Activated naive CD4-positive, alpha-beta T cell treated with anti-CD3 and anti-CD28 coated beads, Interleukin-2, amount 10 ng/mL, durations not matched to agents 7 days and 5 days (primary cell): Measurements from ENCODE around the gene LGALS7B.
"Not testable (repeated sequence)": the region's sequence is repeated elsewhere in the genome, so short reads cannot be mapped to it uniquely, and the experiment has no call there.

Experiments
- CTCF ChIA-PET: fragments of 350-600 bp; sonication (Branson Sonifier 250); formaldehyde crosslinking; loops from one replicate; lab custom pipeline; 2021; ENCODE audit warnings: antibody characterized with exemption; lab: Charles Lee
- DNase-seq: peaks from one replicate; pipeline ENCODE4 v3.0.0-alpha.2; 2020
- H3K27ac Mint-ChIP-seq: one replicate; pipeline ENCODE4 v1.8.0; 2021; ENCODE audit warnings: mild to moderate bottlenecking, moderate library complexity, mixed read lengths
- H3K27me3 Mint-ChIP-seq: one replicate; pipeline ENCODE4 v1.8.0; 2021; ENCODE audit warnings: mild to moderate bottlenecking, mixed read lengths
- H3K36me3 Mint-ChIP-seq: one replicate; pipeline ENCODE4 v1.8.0; 2021; ENCODE audit warnings: mixed read lengths
- H3K4me1 Mint-ChIP-seq: one replicate; pipeline ENCODE4 v1.8.0; 2021; ENCODE audit warnings: mixed read lengths
- H3K4me3 Mint-ChIP-seq: one replicate; pipeline ENCODE4 v1.8.0; 2021; ENCODE audit warnings: mild to moderate bottlenecking, moderate library complexity, mixed read lengths
- H3K9me3 Mint-ChIP-seq: one replicate; pipeline ENCODE4 v1.8.0; 2021; ENCODE audit warnings: mixed read lengths

The LGALS7B gene

DNA sequence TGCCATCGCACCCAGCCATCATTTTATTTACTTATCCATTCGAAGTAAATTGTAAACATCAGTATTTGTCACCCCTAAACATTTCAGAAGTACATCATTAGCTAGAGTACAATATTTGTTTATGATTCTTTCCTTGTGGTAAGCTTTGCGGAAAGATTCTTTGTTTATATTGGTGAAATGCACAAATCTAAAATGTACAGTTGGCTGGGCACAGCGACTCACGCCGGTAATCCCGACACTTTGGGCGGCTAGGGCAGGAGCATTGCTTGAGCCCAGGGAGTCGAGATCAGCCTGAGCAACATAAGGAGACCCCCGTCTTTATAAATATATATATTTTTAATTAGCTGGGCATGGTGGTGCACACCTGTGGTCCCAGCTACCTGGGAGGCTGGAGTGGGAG, 10.1 kb downstream of the LGALS7B start:
- CTCF ChIA-PET: no interaction called here
- H3K27ac Mint-ChIP-seq: no peak overlapping the region
- no peak for DNase-seq
- H3K9me3 Mint-ChIP-seq: no peaks in the 10 kb centered on the region
- no peaks in the 10 kb centered on the region for H3K36me3 Mint-ChIP-seq
- H3K4me3 Mint-ChIP-seq: no peak overlapping the region
- H3K4me1 Mint-ChIP-seq: no peaks in the 10 kb centered on the region
- H3K27me3 Mint-ChIP-seq: peaks cover 24% of the 10 kb centered on the region

- Mint-ChIP-seq H3K27ac (no peak overlapping the region), H3K4me1 (peaks cover 6% of the 10 kb centered on the region), H3K4me3 (no peak overlapping the region), H3K36me3 (no peaks in the 10 kb centered on the region), H3K27me3 (peaks cover 11% of the 10 kb centered on the region), H3K9me3 (no peaks in the 10 kb centered on the region)
- CTCF ChIA-PET: no interaction called here
- DNase-seq: no peak
Measured at GRCh38 chr19:38800577-38801347, 11.8 kb downstream of the LGALS7B start.

DNA sequence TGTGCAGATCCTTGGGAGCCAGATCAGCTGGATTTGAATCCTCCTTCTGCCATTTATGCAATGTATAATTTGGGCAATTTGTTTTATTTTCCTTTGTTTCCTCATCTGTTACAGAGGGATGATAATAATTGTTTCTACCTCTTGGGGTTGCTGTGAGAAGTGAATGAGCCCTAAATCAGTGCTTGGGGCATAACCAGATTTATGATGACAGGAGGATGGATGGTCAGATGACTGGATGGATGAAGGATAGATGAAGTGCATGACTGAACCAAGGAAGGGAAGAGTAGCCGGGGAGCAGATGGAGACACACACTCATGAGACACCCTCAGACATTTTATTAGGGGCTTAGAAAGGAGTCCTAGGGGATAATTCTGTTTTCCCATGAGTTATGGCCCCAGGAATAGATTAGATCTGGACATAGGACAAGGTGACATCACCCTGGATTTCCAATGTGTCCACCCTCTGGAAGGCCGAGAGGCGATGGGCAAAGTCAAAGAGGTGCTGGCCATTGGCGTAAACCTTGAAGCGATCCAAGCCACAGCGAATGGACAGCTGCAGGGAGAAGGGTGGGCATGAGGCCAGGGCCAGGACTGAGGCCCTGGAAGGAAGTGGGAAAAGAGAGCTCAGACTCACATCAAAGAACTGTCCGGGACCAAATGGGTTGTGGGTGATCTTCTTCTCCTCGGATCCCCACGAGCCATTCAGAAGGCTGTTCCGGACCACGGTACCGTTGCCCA, 12.5 kb downstream of the LGALS7B start:
- peaks cover 5% of the 10 kb centered on the region for H3K27me3 Mint-ChIP-seq
- CTCF ChIA-PET: no interaction called here
- peaks cover 6% of the 10 kb centered on the region for H3K4me1 Mint-ChIP-seq
- H3K36me3 Mint-ChIP-seq: no peaks in the 10 kb centered on the region
- H3K27ac Mint-ChIP-seq: no peak overlapping the region
- DNase-seq: no peak
- H3K4me3 Mint-ChIP-seq: no peak overlapping the region
- H3K9me3 Mint-ChIP-seq: no peaks in the 10 kb centered on the region

- no peak for DNase-seq
- CTCF ChIA-PET: no interaction called here
- H3K4me1 Mint-ChIP-seq: peaks cover 6% of the 10 kb centered on the region
- no peaks in the 10 kb centered on the region for H3K9me3 Mint-ChIP-seq
- H3K4me3 Mint-ChIP-seq: no peak overlapping the region
- no peak overlapping the region for H3K27ac Mint-ChIP-seq
- no peaks in the 10 kb centered on the region for H3K36me3 Mint-ChIP-seq
- peaks cover 10% of the 10 kb centered on the region for H3K27me3 Mint-ChIP-seq
Measured at GRCh38 chr19:38803543-38803942, 14.5 kb downstream of the LGALS7B start.

DNA sequence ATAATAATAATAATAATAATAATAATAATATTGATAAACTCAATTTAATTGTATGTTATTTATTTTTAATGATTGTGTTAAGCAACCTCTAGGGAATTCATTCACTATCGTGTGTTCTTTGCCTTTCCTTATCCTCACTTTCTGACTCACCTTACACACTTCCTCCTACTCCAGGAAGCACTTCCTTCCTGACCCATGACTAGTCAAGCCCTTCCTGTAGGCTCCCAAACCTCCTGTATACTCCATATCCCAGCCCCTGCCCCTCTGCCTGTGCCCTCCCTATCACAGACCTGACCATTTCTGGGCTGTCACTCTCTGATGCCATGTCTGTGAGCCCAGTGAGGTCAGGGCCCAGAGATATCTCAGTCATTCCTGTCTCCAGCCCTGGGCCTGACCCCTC, 16.2 kb downstream of the LGALS7B start:
- H3K36me3 Mint-ChIP-seq: no peaks in the 10 kb centered on the region
- H3K9me3 Mint-ChIP-seq: no peaks in the 10 kb centered on the region
- H3K4me1 Mint-ChIP-seq: peaks cover 6% of the 10 kb centered on the region
- CTCF ChIA-PET: no interaction called here
- no peak overlapping the region for H3K4me3 Mint-ChIP-seq
- DNase-seq: no peak
- no peak overlapping the region for H3K27ac Mint-ChIP-seq
- peaks cover 10% of the 10 kb centered on the region for H3K27me3 Mint-ChIP-seq

DNA sequence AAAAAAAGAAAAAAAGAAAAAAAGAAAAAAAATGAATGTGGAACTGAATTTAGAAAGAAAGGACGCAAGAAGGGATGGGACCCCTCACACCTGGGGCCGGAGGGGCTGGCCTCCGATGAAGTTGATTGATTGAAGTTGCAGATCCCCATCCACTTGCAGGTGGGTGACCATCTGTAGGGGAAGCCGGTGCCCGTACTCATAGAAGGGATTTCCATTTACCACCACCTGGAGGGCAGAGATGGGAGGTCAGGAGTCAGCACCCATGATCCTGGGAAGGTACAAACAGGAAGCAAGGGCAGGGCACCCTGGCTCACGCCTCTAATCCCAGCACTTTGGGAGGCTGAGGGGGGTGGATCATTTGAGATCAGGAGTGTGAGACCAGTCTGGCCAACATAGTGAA, 17.4 kb downstream of the LGALS7B start:
- no peaks in the 10 kb centered on the region for H3K9me3 Mint-ChIP-seq
- H3K4me3 Mint-ChIP-seq: no peak overlapping the region
- H3K4me1 Mint-ChIP-seq: peaks cover 6% of the 10 kb centered on the region
- peaks cover 10% of the 10 kb centered on the region for H3K27me3 Mint-ChIP-seq
- no peaks in the 10 kb centered on the region for H3K36me3 Mint-ChIP-seq
- no peak overlapping the region for H3K27ac Mint-ChIP-seq
- CTCF ChIA-PET: no interaction called here
- no peak for DNase-seq

- CTCF ChIA-PET, H3K4me3 Mint-ChIP-seq, H3K4me1 Mint-ChIP-seq, H3K36me3 Mint-ChIP-seq, H3K9me3 Mint-ChIP-seq, H3K27me3 Mint-ChIP-seq, H3K27ac Mint-ChIP-seq, DNase-seq: not testable (repeated sequence)
Measured at GRCh38 chr19:38807374-38808098, 18.5 kb downstream of the LGALS7B start.

DNA sequence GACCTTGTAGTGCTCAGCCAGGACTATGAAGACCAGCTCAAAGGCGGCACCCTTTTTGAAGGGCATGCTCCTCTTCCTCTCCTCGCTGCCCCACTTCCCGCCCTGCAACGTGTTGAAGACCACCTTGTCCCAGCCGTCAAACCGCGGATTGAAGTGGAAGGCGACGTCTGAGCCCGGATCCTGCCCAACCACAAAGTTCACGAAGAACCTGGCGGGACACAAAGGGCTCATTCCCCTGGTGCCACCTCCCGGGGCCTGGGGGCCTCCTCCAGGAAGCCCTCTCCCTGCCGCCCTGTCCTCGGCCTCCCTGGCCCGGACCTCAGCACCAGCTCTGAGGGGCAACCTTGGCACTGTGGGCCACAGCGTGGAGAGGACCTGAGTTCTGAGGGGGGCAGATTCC, 19.7 kb downstream of the LGALS7B start:
- peaks cover 8% of the 10 kb centered on the region for H3K27me3 Mint-ChIP-seq
- H3K4me1 Mint-ChIP-seq: peaks cover 6% of the 10 kb centered on the region

GRCh38 chr19:38809592-38810252, 20.7 kb downstream of the LGALS7B start:
- no peaks in the 10 kb centered on the region for H3K36me3 Mint-ChIP-seq
- H3K27ac Mint-ChIP-seq: no peak overlapping the region
- no peak for DNase-seq
- H3K9me3 Mint-ChIP-seq: no peaks in the 10 kb centered on the region
- H3K4me3 Mint-ChIP-seq: no peak overlapping the region
- CTCF ChIA-PET: no interaction called here
- peaks cover 8% of the 10 kb centered on the region for H3K27me3 Mint-ChIP-seq
- H3K4me1 Mint-ChIP-seq: peaks cover 6% of the 10 kb centered on the region

More for the DNA sequence above, 19.7 kb downstream of the LGALS7B start:
- no peaks in the 10 kb centered on the region for H3K9me3 Mint-ChIP-seq
- CTCF ChIA-PET: no interaction called here
- H3K36me3 Mint-ChIP-seq: no peaks in the 10 kb centered on the region
- H3K4me3 Mint-ChIP-seq: no peak overlapping the region
- no peak for DNase-seq
- H3K27ac Mint-ChIP-seq: no peak overlapping the region

GRCh38 chr19:38812009-38812840, 23.2 kb downstream of the LGALS7B start:
- no peak for DNase-seq
- H3K27me3 Mint-ChIP-seq: peaks cover 3% of the 10 kb centered on the region
- CTCF ChIA-PET: no interaction called here

GRCh38 chr19:38812841-38813320, 23.9 kb downstream of the LGALS7B start, which contains the start of gene LGALS4:
LGALS4 (minus strand) TSS chr19:38812945; CDS start chr19:38812886, 59 bp downstream.
- Mint-ChIP-seq H3K4me1 (no peaks in the 10 kb centered on the region), H3K9me3 (no peaks in the 10 kb centered on the region), H3K27ac (no peak within 1 kb of the TSS), H3K4me3 (no peak within 1 kb of the TSS), H3K27me3 (no peaks in the 10 kb centered on the region), H3K36me3 (peaks cover 15% of the 10 kb centered on the region)
- no peak for DNase-seq
- CTCF ChIA-PET: no interaction called here

More at GRCh38 chr19:38812009-38812840, 23.2 kb downstream of the LGALS7B start:
- Mint-ChIP-seq H3K27ac (no peak overlapping the region), H3K36me3 (peaks cover 12% of the 10 kb centered on the region), H3K9me3 (no peaks in the 10 kb centered on the region), H3K4me3 (no peak overlapping the region), H3K4me1 (no peaks in the 10 kb centered on the region)

GRCh38 chr19:38813323-38813722, 24.3 kb downstream of the LGALS7B start:
- Mint-ChIP-seq H3K4me3 (no peak overlapping the region), H3K27ac (no peak overlapping the region), H3K27me3 (no peaks in the 10 kb centered on the region), H3K4me1 (no peaks in the 10 kb centered on the region), H3K36me3 (peaks cover 15% of the 10 kb centered on the region), H3K9me3 (no peaks in the 10 kb centered on the region)
- CTCF ChIA-PET: no interaction called here
- no peak for DNase-seq

DNA sequence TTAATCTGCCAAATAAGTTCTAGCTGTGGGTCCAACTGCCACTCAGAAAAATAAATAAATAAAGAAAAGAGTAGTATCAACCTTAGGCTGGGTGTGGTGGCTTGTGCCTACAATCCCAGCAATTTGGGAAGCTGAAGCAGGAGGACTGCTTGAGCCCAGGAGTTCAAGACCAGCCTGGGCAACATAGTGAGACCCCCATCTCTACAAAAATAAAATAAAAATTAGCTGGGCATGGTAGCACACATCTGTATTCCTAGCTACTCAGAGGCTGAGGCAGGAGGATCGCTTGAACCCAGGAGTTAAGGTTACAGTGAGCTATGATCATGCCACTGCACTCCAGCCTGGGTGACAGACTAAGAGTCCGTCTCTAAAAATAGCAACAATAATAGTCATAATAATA, 24.9 kb downstream of the LGALS7B start:
- H3K4me3 Mint-ChIP-seq, CTCF ChIA-PET, H3K27me3 Mint-ChIP-seq, H3K27ac Mint-ChIP-seq, H3K9me3 Mint-ChIP-seq, DNase-seq, H3K4me1 Mint-ChIP-seq: not testable (repeated sequence)
- H3K36me3 Mint-ChIP-seq: peaks cover 15% of the 10 kb centered on the region
